ENCODE results near the gene LRRC40. TPM values are rescaled to one million over a fixed set of nuclear protein-coding genes. Genes with fewer than 3 reads are reported as not detected.

The LRRC40 gene
- total and polyA plus RNA-seq, 9 donors = 8.0 to 16.3 (median 10.8) TPM

DNA sequence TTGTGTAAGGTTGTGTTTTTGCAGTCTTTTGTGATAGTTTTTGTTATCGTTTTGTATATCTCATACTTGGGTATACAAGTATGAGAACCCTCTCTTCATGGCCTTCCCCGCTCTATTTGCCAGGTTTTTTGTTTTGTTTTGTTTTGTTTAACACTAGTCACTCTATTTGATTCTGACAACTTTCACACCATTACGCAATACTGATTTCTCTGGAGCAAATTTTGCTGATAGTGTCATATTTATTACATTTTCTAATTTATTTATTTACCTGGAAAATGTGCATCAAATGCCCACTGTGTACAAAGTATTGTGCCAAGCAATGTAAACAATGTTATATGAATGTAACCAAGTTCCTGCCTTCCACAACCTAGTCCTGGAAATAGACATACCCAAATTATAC, 90.1 kb downstream of the LRRC40 start:
- 85 to 95% (median 87%) methylated on average over 3 of the region's 3 CpGs for WGBS, 3 donors
- Histone ChIP-seq H3K27ac (no peak overlapping the region), H3K9me3 (no peaks in the 10 kb centered on the region), H3K27me3 (no peaks in the 10 kb centered on the region), H3K4me1 (ENCODE audit: insufficient read depth) (no peaks in the 10 kb centered on the region), H3K4me3 (no peak overlapping the region), H3K36me3 (no peaks in the 10 kb centered on the region)
- TF ChIP-seq EP300 (IDR thresholded peaks at IDR 0.05) (no peak), POLR2A (IDR thresholded peaks at IDR 0.05) (no peak)
- TF ChIP-seq, protein P1, sequence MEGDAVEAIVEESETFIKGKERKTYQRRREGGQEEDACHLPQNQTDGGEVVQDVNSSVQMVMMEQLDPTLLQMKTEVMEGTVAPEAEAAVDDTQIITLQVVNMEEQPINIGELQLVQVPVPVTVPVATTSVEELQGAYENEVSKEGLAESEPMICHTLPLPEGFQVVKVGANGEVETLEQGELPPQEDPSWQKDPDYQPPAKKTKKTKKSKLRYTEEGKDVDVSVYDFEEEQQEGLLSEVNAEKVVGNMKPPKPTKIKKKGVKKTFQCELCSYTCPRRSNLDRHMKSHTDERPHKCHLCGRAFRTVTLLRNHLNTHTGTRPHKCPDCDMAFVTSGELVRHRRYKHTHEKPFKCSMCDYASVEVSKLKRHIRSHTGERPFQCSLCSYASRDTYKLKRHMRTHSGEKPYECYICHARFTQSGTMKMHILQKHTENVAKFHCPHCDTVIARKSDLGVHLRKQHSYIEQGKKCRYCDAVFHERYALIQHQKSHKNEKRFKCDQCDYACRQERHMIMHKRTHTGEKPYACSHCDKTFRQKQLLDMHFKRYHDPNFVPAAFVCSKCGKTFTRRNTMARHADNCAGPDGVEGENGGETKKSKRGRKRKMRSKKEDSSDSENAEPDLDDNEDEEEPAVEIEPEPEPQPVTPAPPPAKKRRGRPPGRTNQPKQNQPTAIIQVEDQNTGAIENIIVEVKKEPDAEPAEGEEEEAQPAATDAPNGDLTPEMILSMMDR (IDR thresholded peaks at IDR 0.05) = no peak
- intact Hi-C loops (cut with DNase I) = loop anchor here in 1 of 4 donors (5.0 kb wide), 1 partner anchor 1162 kb away; no protein-coding TSS in a partner anchor
- no peak for DNase-seq

DNA sequence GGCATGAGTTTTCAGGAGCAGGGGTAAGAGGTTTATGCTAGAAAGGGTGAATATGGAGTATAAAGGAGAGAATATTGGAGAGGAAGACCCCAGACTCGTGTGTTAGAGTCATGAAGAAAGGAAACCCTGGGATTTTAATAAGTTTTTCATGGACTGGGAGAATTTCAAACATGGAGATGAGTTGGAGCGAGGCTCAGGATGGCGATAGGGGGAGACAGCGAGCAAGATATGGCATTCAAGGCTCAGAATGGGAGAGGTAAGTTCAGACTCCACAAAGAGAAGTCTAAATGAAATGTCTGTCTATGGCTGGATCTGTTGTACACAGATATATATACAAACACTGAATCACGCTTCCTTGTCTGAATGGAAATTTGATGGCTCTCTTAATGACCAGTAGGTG, 92.5 kb downstream of the LRRC40 start:
- H3K9me3 ChIP-seq = no peaks in the 10 kb centered on the region
- TF ChIP-seq POLR2A (IDR thresholded peaks at IDR 0.05) (no peak), EP300 (IDR thresholded peaks at IDR 0.05) (no peak)
- TF ChIP-seq, protein P1 (IDR thresholded peaks at IDR 0.05) = no peak
- H3K4me1 ChIP-seq (ENCODE audit: insufficient read depth) = no peaks in the 10 kb centered on the region
- WGBS, 3 donors = 83 to 94% (median 93%) methylated on average over 5 of the region's 5 CpGs
- no peak overlapping the region for H3K27ac ChIP-seq
- no peaks in the 10 kb centered on the region for H3K27me3 ChIP-seq
- no peak overlapping the region for H3K4me3 ChIP-seq
- intact Hi-C loops (cut with DNase I) = no loop called here
- H3K36me3 ChIP-seq = no peaks in the 10 kb centered on the region
- DNase-seq = no peak

DNA sequence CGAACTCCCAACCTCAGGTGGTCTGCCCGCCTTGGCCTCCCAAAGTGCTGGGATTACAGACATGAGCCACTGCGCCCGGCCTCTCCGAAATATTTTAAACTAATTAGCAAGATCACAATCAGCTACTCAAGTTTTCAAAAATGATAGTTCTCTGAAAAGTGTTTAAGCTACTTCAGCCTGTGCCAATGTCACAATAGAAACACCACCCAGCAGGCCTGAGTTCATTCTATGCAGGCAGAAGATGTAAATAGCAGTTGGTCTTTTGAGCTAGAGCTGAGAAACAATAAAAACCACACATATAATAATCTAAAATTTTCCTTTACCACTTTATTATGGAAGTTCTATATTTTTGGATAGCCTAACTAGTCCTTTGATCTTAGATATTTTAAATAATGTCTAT, 96.1 kb downstream of the LRRC40 start:
- Histone ChIP-seq H3K27ac (no peak overlapping the region), H3K36me3 (no peaks in the 10 kb centered on the region), H3K4me1 (ENCODE audit: insufficient read depth) (no peaks in the 10 kb centered on the region), H3K27me3 (no peaks in the 10 kb centered on the region), H3K4me3 (no peak overlapping the region), H3K9me3 (no peaks in the 10 kb centered on the region)
- intact Hi-C loops (cut with DNase I) = no loop called here
- WGBS, 3 donors = 90 to 97% (median 92%) methylated on average over 5 of the region's 5 CpGs
- TF ChIP-seq POLR2A (IDR thresholded peaks at IDR 0.05) (no peak), EP300 (IDR thresholded peaks at IDR 0.05) (no peak)
- TF ChIP-seq, protein P1 (IDR thresholded peaks at IDR 0.05) = no peak
- no peak for DNase-seq

DNA sequence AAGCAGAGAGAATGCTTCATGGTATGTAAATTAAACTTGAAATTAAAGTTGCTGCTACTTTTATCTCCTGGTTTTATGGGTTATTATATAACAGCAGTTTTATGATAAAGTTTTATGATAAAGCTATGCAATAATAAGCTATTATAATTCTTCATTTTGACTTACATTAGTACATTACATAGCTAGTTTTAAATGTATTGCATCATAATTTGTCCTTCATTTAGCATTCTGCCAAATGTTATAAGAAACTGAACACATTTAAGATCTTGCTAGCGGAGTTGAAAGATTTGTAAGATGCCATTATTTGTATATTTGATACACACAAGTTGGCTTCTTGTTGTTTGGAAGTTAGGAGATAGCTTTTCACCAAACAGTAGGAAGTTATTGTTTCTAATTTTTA, 101.6 kb downstream of the LRRC40 start:
- 65 to 80% (median 70%) methylated on average over 1 of the region's 1 CpG for WGBS, 3 donors
- Histone ChIP-seq H3K4me3 (no peak overlapping the region), H3K27me3 (no peaks in the 10 kb centered on the region), H3K36me3 (no peaks in the 10 kb centered on the region), H3K4me1 (ENCODE audit: insufficient read depth) (no peaks in the 10 kb centered on the region), H3K9me3 (no peaks in the 10 kb centered on the region), H3K27ac (no peak overlapping the region)
- intact Hi-C loops (cut with DNase I) = no loop called here
- no peak for TF ChIP-seq POLR2A (IDR thresholded peaks at IDR 0.05)
- TF ChIP-seq EP300 (IDR thresholded peaks at IDR 0.05) = no peak
- TF ChIP-seq, protein P1 (IDR thresholded peaks at IDR 0.05) = no peak
- DNase-seq = no peak

All from ovary (tissue), 9 donors.